Measurements from ENCODE around the gene LIMS2.

Gene LIMS2

DNA sequence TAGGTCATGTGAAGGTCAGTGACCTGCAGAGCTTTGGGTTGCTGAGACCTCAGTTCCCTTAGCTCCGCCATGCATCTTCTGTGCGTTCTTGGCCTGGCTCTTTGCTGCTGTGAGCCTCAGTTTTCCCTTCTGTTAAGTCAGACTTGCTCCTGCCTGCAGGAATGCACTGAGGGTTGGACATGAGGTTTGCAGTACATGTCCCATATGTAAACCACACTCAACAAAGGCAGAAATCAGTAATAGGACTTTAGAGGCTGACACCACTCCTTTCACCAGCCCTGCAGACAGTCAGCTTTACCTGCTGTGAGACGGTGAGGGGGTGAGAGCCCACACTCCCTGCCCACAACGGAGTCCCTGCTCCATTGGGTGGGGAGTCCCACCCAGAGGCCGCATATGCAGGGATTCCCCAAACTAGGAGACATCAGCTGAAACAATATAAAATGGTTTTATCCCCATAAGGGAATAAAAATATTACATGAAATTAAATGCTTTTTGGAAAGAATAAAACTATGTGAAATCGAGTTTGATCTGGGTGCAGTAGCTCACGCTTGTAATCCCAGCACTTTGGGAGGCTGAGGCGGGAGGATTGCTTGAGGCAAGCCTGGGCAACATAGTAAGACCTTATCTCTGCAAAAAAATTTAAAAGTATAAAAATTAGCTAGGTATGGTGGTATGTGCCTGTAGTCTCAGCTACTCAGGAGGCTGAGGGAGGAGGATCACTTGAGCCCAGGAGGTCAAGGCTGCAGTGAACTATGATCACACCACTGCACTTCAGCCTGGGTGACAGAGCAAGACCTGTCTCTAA, 84.7 kb downstream of the LIMS2 start:
- TF ChIP-seq ZFX (IDR thresholded peaks at IDR 0.05; ENCODE audit: borderline replicate concordance) (no peak), CTCF (IDR thresholded peaks at IDR 0.05) (no peak)
- H3K27ac ChIP-seq: no peak overlapping the region

DNA sequence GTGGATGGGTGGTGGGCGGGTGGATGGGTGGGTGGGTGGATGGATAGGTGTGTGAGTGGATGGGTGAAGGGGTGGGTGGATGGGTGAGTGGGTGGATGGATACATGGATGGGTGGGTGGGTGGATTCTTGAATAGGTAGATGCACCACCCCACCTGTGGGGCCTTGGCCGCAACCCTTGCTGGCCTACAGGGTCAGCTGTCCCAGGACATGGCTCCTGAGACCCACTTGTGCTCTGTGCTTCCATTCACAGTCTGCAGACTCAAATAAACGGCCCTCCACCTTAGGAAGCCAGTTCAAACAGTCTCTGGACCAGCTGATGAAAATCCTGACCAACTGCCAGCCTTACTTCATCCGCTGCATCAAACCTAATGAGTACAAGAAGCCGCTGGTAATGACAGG, 85.5 kb downstream of the LIMS2 start:
- no peak overlapping the region for H3K27ac ChIP-seq
- no peak for TF ChIP-seq ZFX (IDR thresholded peaks at IDR 0.05; ENCODE audit: borderline replicate concordance)
- TF ChIP-seq CTCF (IDR thresholded peaks at IDR 0.05): no peak

GRCh38 chr2:127589358-127589757, 86.0 kb downstream of the LIMS2 start:
- no peak overlapping the region for H3K27ac ChIP-seq
- TF ChIP-seq ZFX (IDR thresholded peaks at IDR 0.05; ENCODE audit: borderline replicate concordance): no peak
